Activated naive CD8-positive, alpha-beta T cell treated with anti-CD3 and anti-CD28 coated beads, Interleukin-2, amount 50 U/mL, for 16 hours (primary cell): ENCODE measurements around the gene KRTAP4-9.
"Not testable (repeated sequence)": the region's sequence is repeated elsewhere in the genome, so short reads cannot be mapped to it uniquely, and the experiment has no call there.

Experiments used
- DNase-seq: peaks from one replicate; pipeline ENCODE4 v3.0.0-alpha.2; 2020; ENCODE audit warnings: low read depth, low spot score

The KRTAP4-9 gene

DNA sequence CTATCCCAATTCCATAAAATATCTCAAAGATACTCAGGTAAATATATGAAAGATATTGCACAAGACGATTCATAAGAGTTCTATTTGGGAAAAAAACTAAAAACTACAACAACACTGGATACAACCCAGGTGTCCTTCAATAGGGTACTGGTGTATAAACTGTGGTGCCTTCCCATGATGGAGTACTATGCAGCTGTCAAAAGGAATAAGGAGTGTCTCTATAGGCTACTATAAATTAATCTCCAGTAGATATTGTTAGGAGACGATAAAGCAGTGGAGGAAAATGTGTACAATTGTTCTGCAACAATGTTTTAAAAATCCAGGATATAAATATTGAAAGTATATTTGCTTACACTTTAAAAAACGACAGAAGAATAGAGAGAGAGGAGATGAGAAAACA, 21.2 kb downstream of the KRTAP4-9 start:
- DNase-seq = no peak

DNA sequence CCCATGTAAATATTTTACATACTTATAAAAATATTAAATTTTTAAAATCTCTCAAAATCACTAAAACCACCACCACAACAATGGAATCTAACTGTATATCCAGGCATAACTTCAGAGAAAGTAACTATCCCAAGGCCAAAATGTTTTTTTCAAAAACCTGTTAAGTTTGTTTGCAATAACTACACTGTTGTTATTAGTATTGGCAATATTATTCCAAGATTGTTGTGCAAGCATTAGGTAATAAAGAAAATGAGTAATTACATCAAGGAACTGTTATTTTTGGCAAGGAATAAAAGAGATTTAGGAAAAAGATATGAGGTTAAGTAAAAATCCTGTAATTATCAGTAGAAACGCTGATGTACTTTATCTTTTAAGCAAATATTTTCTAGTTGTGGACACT, 22.2 kb downstream of the KRTAP4-9 start:
- DNase-seq = no peak

DNA sequence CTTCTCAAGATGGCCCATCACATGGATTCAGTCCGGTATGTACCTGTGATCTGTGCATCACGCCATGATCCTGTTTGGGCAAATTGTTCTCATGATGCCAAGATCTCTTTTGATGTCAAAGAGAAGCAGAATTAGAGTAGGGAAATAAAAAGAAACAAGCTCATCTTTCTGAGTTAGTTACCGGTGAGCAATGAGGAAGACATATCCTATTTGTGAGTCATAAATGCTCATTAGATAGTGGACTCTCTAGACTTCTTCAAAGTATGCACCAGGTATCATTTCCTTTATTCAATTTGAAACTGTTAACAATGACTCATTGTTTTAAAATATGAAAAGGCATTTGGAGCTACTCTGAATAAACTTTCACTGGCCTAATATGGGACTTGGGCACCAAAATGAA, 26.8 kb downstream of the KRTAP4-9 start:
- no peak for DNase-seq

DNA sequence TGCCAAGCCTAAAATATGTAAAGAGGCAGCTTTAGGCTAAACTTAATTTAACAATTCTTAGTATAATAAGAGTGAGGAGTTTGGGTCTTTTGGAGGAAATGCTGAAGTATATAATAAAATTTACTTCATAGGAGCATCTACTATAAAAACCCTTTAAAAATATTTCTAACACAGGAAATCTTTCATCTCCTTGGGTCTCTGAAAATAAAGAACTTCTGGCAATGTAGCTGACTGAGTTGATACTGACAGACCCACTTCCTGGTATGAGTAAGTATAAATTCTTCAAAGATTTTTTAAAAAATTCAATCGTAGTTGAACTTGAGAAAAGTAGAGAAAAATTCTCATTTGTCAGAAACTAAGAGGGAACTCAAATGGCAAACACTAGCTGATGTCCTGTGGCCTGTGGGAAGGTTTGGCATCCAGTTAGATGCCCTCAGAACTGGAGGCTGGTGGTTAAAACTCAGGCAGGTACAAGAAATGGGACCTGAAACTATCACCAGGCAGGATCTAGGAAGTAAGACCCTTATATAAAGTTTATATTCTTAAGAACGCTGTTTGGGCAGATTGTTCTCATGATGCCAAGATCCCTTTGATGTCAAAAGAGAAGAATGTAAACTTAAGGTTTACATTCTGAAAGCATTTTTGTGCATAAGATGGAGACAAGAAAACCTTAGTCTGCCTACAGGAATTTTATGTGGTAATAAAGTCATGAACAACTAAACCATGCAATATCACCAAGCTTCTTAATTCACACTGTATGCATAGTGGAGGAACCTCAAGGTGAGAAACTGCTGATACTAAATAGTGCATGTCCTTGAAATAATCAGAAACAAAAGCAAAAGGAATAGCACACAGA, 28.9 kb downstream of the KRTAP4-9 start:
- no peak for DNase-seq

DNA sequence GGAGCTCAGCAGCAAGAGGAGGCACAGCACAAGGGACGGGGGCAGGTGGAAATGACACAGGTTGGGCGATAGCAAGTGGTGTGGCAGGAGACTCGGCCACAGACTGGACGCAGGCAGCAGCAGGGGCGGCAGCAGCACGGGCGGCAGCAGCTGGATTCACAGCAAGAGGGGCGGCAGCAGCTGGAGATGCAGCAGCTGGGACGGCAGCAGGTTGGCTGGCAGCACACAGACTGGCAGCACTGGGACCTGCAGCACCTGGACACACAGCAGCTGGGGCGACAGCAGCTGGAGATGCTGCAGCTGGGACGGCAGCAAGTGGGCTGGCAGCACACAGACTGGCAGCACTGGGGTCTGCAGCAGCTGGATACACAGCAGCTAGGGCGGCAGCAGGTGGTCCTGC, 34.7 kb downstream of the KRTAP4-9 start:
- not testable (repeated sequence) for DNase-seq

DNA sequence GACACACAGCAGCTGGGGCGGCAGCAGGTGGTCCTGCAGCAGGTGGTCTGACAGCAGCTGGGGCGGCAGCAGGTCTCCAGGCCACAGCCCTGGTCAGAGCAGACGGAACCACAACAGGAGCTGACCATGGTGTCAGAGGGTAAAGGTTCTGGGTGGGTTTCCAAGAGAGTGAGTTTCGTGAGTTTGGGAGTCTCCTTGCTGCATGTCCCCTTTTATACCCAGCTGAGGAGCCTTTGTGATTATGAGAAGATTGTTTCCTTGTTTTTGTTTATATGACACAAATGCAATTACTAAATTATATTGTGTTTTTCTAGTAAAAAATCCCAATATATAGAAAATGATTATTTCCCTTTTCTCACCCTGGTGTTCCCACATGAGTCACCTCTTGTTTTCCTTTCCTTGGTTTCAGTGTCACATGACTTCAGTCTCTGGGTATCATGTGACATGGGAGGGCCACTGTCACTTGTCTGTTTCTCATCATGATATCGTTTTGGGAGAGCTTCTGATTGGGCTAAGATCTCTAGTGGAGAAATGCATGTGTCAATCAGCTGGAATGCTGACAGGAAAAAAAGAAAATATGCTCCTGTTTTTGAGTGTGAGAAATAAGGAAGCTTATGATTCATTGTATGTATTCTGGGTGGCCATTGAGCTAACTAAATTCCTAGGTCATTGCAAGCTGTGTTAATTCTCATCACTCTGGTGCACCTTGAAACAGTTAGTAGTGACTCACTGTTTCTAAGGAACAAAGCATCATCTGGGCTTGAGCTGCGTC, 35.4 kb downstream of the KRTAP4-9 start, which contains the start of gene KRTAP4-6:
Gene KRTAP4-6 (minus strand): TSS at position 185 of the 772 bp plus-strand sequence. CDS start 57 bp downstream, at position 128.
- no peak for DNase-seq

DNA sequence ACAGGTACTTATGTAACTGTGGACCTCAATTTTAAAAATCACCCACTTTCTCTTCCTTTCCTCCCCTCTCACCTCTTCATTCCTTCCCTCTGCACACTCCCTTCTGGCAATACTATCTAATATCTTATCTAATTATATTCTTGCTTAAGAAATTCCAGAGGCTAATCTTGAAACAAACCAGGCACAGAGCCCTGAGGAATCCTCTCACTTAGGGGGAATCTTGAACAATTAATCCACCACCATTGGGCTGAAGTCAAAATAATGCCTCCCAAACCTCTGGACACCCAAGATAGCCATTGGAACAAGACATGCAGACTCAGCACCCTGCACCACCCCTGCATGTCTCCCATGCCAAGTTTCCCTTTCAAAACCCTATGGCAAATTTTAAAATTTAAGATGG, 36.2 kb downstream of the KRTAP4-9 start:
- DNase-seq = no peak

DNA sequence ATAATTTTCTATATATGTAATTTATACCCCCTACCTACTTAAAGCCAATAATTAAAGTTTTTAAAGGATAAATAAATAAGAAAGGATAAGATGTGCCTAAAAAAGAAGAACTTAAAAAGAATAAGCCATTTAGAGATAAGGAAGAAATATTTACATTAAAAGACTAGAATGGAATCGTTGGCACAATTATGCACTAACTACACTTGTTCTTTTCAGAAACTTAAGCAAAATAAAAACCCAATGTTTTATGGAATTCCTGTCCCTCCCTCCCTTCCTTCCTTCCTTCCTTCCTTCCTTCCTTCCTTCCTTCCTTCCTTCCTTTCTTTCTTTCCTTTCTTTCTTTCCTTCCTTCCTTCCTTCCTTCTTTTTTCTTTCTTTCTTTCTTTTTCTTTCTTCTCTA, 39.7 kb downstream of the KRTAP4-9 start:
- DNase-seq = no peak

DNA sequence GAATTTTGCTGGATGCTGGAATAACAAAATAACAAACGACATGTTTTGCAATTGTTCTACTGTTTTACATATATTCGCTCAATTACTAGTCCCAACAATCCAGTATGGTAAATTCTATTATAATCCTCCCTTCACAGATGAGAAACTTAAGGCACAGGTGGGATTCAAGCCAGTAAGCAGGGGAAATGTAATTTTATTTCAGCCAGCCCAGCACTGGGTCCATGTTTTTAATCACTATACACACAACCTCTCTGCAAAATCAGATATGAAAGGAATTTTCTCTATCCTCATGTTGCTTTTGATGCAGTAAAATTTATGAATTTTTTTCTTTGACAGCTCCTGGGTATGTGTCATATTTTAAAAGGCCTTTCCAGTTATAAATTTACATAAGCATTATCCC, 40.1 kb downstream of the KRTAP4-9 start:
- no peak for DNase-seq

DNA sequence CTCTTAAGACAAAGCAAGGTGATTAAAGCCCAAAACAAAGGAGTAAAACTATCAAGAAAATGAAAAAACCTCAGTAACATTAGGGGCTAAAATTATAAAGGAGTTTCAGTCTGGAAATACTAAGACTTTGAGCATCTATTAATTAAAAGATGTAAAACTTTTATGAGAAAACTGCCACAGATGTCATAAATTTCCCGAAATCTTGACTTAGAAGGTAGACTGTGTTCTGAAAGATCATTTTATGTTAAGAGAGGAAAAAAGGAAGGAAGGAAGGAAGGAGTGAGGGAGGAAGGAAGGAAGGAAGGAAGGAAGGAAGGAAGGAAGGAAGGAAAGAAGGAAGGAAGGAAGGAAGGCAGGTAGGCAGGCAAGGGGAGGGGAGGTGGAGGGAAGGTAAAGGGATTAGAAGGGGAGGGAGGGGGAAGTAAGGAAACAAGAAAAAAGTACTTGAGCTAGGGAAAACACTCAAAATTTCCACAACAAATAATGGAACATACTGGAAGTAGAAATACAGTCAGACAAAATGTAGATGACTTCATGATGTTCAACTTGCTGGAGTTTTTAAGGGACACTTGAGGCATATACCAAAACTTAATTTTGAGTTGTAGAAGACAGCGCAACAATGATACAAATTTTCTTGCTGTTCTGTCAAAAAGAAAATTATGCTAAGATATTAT, 42.5 kb downstream of the KRTAP4-9 start:
- no peak for DNase-seq

DNA sequence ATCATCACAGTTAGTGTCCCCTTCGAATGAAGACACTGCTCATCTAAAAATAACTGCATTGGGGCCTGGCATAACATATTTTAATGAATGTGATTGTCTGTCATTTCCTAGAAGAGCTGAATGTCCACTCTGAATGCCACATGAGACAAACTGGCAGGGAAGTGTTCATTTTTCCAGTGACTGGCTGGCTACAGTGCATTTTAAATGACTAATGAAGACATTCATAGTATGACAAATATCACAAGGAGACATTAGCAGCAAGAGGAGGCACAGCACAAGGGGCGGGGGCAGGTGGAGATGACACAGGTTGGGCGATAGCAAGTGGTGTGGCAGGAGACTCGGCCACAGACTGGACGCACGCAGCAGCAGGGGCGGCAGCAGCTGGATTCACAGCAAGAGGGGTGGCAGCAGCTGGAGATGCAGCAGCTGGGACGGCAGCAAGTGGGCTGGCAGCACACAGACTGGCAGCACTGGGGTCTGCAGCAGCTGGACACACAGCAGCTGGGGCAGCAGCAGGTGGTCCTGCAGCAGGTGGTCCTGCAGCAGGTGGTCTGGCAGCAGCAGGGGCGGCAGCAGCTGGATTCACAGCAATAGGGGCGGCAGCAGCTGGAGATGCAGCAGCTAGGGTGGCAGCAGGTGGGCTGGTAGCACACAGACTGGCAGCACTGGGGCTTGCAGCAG, 43.9 kb downstream of the KRTAP4-9 start:
- not testable (repeated sequence) for DNase-seq

DNA sequence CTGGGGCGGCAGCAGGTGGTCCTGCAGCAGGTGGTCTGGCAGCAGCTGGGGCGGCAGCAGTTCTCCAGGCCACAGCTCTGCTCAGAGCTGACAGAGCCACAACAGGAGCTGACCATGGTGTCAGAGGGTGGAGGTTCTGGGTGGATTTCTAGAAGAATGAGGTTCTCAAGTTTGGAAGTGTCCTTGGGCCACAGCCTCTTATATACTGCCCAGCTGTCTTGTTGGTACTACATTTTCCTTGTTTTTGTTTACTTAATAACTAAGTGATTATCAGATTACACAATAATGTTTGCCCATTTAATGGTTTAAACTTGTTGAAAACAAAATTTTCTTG, 44.4 kb downstream of the KRTAP4-9 start, which contains the start of gene KRTAP4-5:
Gene KRTAP4-5 (minus strand): TSS at position 174 of the 334 bp plus-strand sequence. CDS start 58 bp downstream, at position 116.
- DNase-seq = no peak

DNA sequence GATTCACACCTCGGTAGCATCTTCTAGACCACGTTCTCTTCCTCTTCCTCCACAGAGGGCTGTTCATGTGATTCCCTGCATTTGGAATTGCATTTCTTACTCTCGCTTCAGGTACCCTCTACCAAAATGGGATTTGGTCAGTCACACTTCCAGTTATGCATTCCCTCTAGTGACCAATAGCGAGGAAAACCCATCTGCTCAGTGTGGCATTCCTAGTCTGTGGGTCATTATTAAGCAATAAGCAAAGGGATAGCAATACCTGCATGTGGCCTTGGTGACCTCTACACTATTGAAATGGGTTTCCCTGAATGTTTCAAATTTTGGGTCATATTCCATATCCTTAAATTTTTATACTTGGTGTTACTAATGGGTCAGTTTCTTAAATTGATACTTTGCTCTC, 44.8 kb downstream of the KRTAP4-9 start:
- no peak for DNase-seq

DNA sequence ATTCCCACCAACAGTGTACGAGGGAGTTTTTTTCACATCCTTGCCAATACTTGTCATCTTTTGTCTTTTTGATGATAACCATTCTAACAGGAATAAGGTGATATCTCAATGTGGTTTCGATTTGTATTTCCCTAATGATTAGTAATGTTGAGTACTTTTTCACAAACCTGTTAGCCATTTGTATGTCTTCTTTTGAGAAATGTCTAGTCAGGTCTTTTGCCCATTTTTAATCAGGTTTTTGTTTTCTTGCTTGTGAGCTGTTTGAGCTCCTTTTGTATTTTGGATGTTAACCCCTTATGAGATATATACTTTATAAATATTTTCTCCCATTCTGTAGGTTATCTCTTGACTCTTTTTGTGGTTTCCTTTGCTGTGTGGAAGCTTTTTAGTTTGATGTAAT, 46.3 kb downstream of the KRTAP4-9 start:
- no peak for DNase-seq

DNA sequence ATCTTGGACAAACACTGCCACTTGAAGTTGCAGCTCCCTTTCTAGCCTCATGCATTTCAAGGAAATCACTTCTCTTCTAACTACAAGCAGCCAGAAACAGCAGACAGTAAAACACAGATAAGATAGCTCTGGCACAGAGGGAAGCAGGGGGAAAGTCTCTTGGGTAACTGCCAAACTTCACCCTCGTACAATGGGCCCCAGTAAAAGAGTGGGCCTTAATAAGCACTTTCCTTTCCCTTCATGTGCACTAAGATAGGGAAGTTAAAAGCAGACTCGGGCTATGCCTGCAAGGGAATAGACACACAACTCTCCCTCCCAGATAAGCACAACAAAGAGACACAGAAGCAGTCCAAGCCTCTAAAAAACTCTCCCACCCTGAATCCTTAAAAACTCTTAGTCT, 48.7 kb downstream of the KRTAP4-9 start:
- no peak for DNase-seq
